Osteocyte (in vitro differentiated cells): Measurements from ENCODE around the gene ADM2. TPM values are rescaled to one million over a fixed set of nuclear protein-coding genes. Genes with fewer than 3 reads are reported as not detected.

Experiments
- DNase-seq: peaks from one replicate; pipeline ENCODE4 v3.0.0; 2021; ENCODE audit warnings: mixed read lengths; ENCODE audit not compliant: unreplicated experiment; ENCODE audit errors: extremely low spot score
- H3K27ac Mint-ChIP-seq: one replicate; pipeline ENCODE4 v1.8.0; 2021; ENCODE audit warnings: mild to moderate bottlenecking, mixed read lengths; ENCODE audit not compliant: unreplicated experiment
- H3K27me3 Mint-ChIP-seq: one replicate; pipeline ENCODE4 v1.8.0; 2021; ENCODE audit warnings: mixed read lengths; ENCODE audit not compliant: unreplicated experiment
- H3K36me3 Mint-ChIP-seq: one replicate; pipeline ENCODE4 v1.8.0; 2021; ENCODE audit warnings: mixed read lengths; ENCODE audit not compliant: unreplicated experiment
- H3K4me1 Mint-ChIP-seq: one replicate; pipeline ENCODE4 v1.8.0; 2021; ENCODE audit warnings: mixed read lengths; ENCODE audit not compliant: unreplicated experiment
- H3K4me3 Mint-ChIP-seq: one replicate; pipeline ENCODE4 v1.8.0; 2021; ENCODE audit warnings: mild to moderate bottlenecking, moderate library complexity, mixed read lengths; ENCODE audit not compliant: unreplicated experiment
- H3K9me3 Mint-ChIP-seq: one replicate; pipeline ENCODE4 v1.8.0; 2021; ENCODE audit warnings: mixed read lengths; ENCODE audit not compliant: unreplicated experiment
- CTCF ChIP-seq: fragments of 200-600 bp; sonication (generic); IDR thresholded peaks from 2 replicates; pipeline ENCODE4 v1.5.0; 2021; ENCODE audit warnings: antibody characterized with exemption, mild to moderate bottlenecking, moderate library complexity
- total RNA-seq: library from RNA; stranded (reverse); gene quantifications from 2 replicates; pipeline ENCODE4 v1.2.1, GENCODE V29; 2021

The ADM2 gene
- total RNA-seq, 1 donor from 2014 or later = 21.1 TPM

- DNase-seq = no peak
- H3K4me3 Mint-ChIP-seq = peak overlapping the region; percentile 93
- TF ChIP-seq CTCF = no peak
- H3K27ac Mint-ChIP-seq = peak overlapping the region; percentile 80
- H3K4me1 Mint-ChIP-seq = peaks cover 16% of the 10 kb centered on the region
- no peaks in the 10 kb centered on the region for H3K27me3 Mint-ChIP-seq
- no peaks in the 10 kb centered on the region for H3K36me3 Mint-ChIP-seq
- H3K9me3 Mint-ChIP-seq = no peaks in the 10 kb centered on the region
Observed at GRCh38 chr22:50506611-50507420, 25.5 kb downstream of the ADM2 start.

GRCh38 chr22:50507421-50507990 is 26.2 kb downstream of the ADM2 start, which contains the start of gene LMF2:
TSS of gene LMF2 (minus strand) at chr22:50507702. CDS start at chr22:50507675, 27 bp downstream.
- peak; percentile 99 for DNase-seq

DNA sequence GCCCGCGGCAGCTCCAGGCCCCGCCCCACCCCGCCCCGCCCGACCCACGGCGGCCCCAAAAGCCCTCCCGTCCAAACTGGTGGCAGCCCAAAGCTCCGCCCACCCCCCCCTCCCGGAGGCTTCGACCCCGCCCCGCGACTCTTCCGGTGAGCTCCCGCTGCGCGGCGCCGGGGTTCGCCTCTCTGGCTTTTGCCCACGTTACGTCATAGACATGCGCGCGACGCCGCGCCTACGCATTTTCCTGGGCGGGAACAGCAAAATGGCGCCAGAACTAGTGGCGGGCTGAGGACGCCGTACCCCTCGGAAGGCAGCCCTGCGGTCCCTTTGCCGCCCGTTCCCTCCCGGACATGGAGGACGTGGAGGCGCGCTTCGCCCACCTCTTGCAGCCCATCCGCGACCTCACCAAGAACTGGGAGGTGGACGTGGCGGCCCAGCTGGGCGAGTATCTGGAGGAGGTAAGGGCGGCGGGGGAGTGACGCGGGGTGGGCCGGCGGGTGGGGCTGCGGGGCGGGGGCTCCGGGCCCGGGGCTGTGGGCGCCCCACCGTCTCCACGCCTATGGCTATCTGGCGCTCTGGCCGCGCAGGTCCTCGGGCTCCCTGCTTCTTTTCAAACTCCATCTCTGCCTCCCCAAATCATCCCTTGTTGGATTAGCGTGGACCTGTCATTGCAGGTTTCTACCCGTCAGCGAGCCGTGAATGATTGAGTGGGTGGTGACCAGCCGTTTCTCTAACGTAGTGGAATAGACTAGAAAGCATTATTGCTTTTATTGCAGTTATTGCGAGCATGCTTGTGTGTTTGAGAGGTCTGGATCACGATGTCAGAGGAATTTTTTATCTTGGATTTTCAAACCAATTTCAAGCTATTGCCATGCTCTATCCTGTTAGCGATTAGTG is 26.9 kb downstream of the ADM2 start, which contains the start of gene NCAPH2:
Gene NCAPH2, plus strand, starts transcription at position 234 of the 894 bp plus-strand sequence. Its CDS starts 114 bp downstream, at position 348.
- DNase-seq = no peak
- H3K27ac Mint-ChIP-seq = peak within 1 kb of the TSS; percentile 93
- no peaks in the 10 kb centered on the region for H3K9me3 Mint-ChIP-seq
- no peaks in the 10 kb centered on the region for H3K27me3 Mint-ChIP-seq
- H3K4me1 Mint-ChIP-seq = peaks cover 16% of the 10 kb centered on the region
- no peak for TF ChIP-seq CTCF
- peak within 1 kb of the TSS; percentile 93 for H3K4me3 Mint-ChIP-seq
- no peaks in the 10 kb centered on the region for H3K36me3 Mint-ChIP-seq

More at GRCh38 chr22:50507421-50507990, 26.2 kb downstream of the ADM2 start, which contains the start of gene LMF2:
- H3K4me1 Mint-ChIP-seq = peaks cover 16% of the 10 kb centered on the region
- no peaks in the 10 kb centered on the region for H3K9me3 Mint-ChIP-seq
- H3K4me3 Mint-ChIP-seq = peak within 1 kb of the TSS; percentile 93
- no peaks in the 10 kb centered on the region for H3K36me3 Mint-ChIP-seq
- TF ChIP-seq CTCF = no peak
- no peaks in the 10 kb centered on the region for H3K27me3 Mint-ChIP-seq
- H3K27ac Mint-ChIP-seq = peak within 1 kb of the TSS; percentile 93

- H3K4me1 Mint-ChIP-seq = peaks cover 16% of the 10 kb centered on the region
- no peaks in the 10 kb centered on the region for H3K36me3 Mint-ChIP-seq
Observed at GRCh38 chr22:50508897-50509296, 27.6 kb downstream of the ADM2 start.

More at GRCh38 chr22:50508897-50509296, 27.6 kb downstream of the ADM2 start:
- TF ChIP-seq CTCF = no peak
- no peak for DNase-seq
- Mint-ChIP-seq H3K27ac (peak overlapping the region; percentile 65), H3K4me3 (peak overlapping the region; percentile 81), H3K9me3 (no peaks in the 10 kb centered on the region), H3K27me3 (no peaks in the 10 kb centered on the region)
